ENCODE measurements around the gene DEDD. TPM values are rescaled to one million over a fixed set of nuclear protein-coding genes. Genes with fewer than 3 reads are reported as not detected.

DEDD gene
- total RNA-seq, 1 experiment from 2014 or later: 40.4 TPM

- intact Hi-C loops (cut with micrococcal nuclease; ENCODE audit: unreplicated experiment): no loop called here
- H3K4me1 Mint-ChIP-seq (ENCODE audit: low read depth, unreplicated experiment): peaks cover 70% of the 10 kb centered on the region
- DNase-seq: no peak
- CTCF ChIA-PET: no interaction called here
- no peak overlapping the region for H3K4me3 Mint-ChIP-seq (ENCODE audit: low read depth, unreplicated experiment)
- no peaks in the 10 kb centered on the region for H3K9me3 Mint-ChIP-seq (ENCODE audit: low read depth, unreplicated experiment)
- peaks cover 24% of the 10 kb centered on the region for H3K36me3 Mint-ChIP-seq (ENCODE audit: insufficient read depth, unreplicated experiment)
- BruUV-seq (replicated peaks): no TSS peak
- no peak for TF ChIP-seq CTCF (IDR thresholded peaks at IDR 0.05; ENCODE audit: unreplicated experiment)
- no peak overlapping the region for H3K27ac Mint-ChIP-seq (ENCODE audit: unreplicated experiment)
- H3K27me3 Mint-ChIP-seq (ENCODE audit: unreplicated experiment): no peaks in the 10 kb centered on the region
These were observed 38.0 kb downstream of the DEDD start for GRCh38 chr1:161094481-161094880.

GRCh38 chr1:161092621-161093028, 39.8 kb downstream of the DEDD start:
- no peak overlapping the region for H3K4me3 Mint-ChIP-seq (ENCODE audit: low read depth, unreplicated experiment)
- H3K4me1 Mint-ChIP-seq (ENCODE audit: low read depth, unreplicated experiment): peaks cover 73% of the 10 kb centered on the region
- intact Hi-C loops (cut with micrococcal nuclease; ENCODE audit: unreplicated experiment): no loop called here
- no TSS peak for BruUV-seq (replicated peaks)
- DNase-seq: peak; percentile 67
- H3K9me3 Mint-ChIP-seq (ENCODE audit: low read depth, unreplicated experiment): no peaks in the 10 kb centered on the region
- CTCF ChIA-PET: interaction anchor here (1.2 kb wide), 1 partner anchor 10 kb away, joined by 5 read pairs; no protein-coding TSS in a partner anchor
- TF ChIP-seq CTCF (IDR thresholded peaks at IDR 0.05; ENCODE audit: unreplicated experiment): no peak
- H3K36me3 Mint-ChIP-seq (ENCODE audit: insufficient read depth, unreplicated experiment): peaks cover 24% of the 10 kb centered on the region
- H3K27ac Mint-ChIP-seq (ENCODE audit: unreplicated experiment): peak overlapping the region; percentile 39
- no peaks in the 10 kb centered on the region for H3K27me3 Mint-ChIP-seq (ENCODE audit: unreplicated experiment)

- Mint-ChIP-seq H3K36me3 (ENCODE audit: insufficient read depth, unreplicated experiment) (peaks cover 26% of the 10 kb centered on the region), H3K27ac (ENCODE audit: unreplicated experiment) (peak overlapping the region; percentile 39), H3K27me3 (ENCODE audit: unreplicated experiment) (no peaks in the 10 kb centered on the region), H3K4me1 (ENCODE audit: low read depth, unreplicated experiment) (peaks cover 73% of the 10 kb centered on the region), H3K4me3 (ENCODE audit: low read depth, unreplicated experiment) (no peak overlapping the region), H3K9me3 (ENCODE audit: low read depth, unreplicated experiment) (no peaks in the 10 kb centered on the region)
- no peak for TF ChIP-seq CTCF (IDR thresholded peaks at IDR 0.05; ENCODE audit: unreplicated experiment)
- intact Hi-C loops (cut with micrococcal nuclease; ENCODE audit: unreplicated experiment): no loop called here
- DNase-seq: no peak
- no TSS peak for BruUV-seq (replicated peaks)
- CTCF ChIA-PET: interaction anchor here (1.2 kb wide), 1 partner anchor 9 kb away, joined by 5 read pairs; no protein-coding TSS in a partner anchor
These were observed 40.5 kb downstream of the DEDD start for GRCh38 chr1:161091796-161092507.

- CTCF ChIA-PET: no interaction called here
- no peak for DNase-seq
- peaks cover 73% of the 10 kb centered on the region for H3K4me1 Mint-ChIP-seq (ENCODE audit: low read depth, unreplicated experiment)
- H3K27me3 Mint-ChIP-seq (ENCODE audit: unreplicated experiment): no peaks in the 10 kb centered on the region
- no peaks in the 10 kb centered on the region for H3K9me3 Mint-ChIP-seq (ENCODE audit: low read depth, unreplicated experiment)
- intact Hi-C loops (cut with micrococcal nuclease; ENCODE audit: unreplicated experiment): no loop called here
- H3K27ac Mint-ChIP-seq (ENCODE audit: unreplicated experiment): no peak overlapping the region
- no TSS peak for BruUV-seq (replicated peaks)
- TF ChIP-seq CTCF (IDR thresholded peaks at IDR 0.05; ENCODE audit: unreplicated experiment): no peak
- no peak overlapping the region for H3K4me3 Mint-ChIP-seq (ENCODE audit: low read depth, unreplicated experiment)
- peaks cover 34% of the 10 kb centered on the region for H3K36me3 Mint-ChIP-seq (ENCODE audit: insufficient read depth, unreplicated experiment)
These were observed 41.4 kb downstream of the DEDD start for GRCh38 chr1:161091093-161091492.
